Tibial artery (tissue), 4 donors: ENCODE data around the gene PCGF1.

ENCODE experiments used
- DNase-seq, 2 donors: peaks; one replicate each; pipeline ENCODE4 v3.0.0-alpha.2; 2019
- H3K27ac ChIP-seq, 2 donors: fragments of 200-600 bp; sonication (generic) in 1 of 2; 1 replicate in 1 of 2; 2 replicates in 1 of 2; pipeline ENCODE4 v1.5.1; 2018 to 2019; ENCODE audit warnings: mild to moderate bottlenecking in 1 of 2
- H3K27me3 ChIP-seq, 2 donors: fragments of 200-600 bp; sonication (generic) in 1 of 2; one replicate each; pipeline versions ENCODE4 v1.5.1 to v1.6.0; 2016 to 2019
- H3K36me3 ChIP-seq, 3 donors: fragments of 200-600 bp; sonication (generic) in 2 of 3; one replicate each; pipeline ENCODE4 v1.5.1; 2016 to 2019; ENCODE audit warnings: mild to moderate bottlenecking in 2 of 3
- H3K4me1 ChIP-seq, 4 donors: fragments of 200-600 bp; sonication (generic) in 2 of 4; 1 replicate in 3 of 4; 2 replicates in 1 of 4; pipeline ENCODE4 v1.5.1; 2016 to 2019
- H3K4me3 ChIP-seq, 2 donors: fragments of 200-600 bp; sonication (generic) in 1 of 2; 1 replicate in 1 of 2; 2 replicates in 1 of 2; pipeline ENCODE4 v1.5.1; 2018 to 2019; ENCODE audit warnings: mild to moderate bottlenecking in 2 of 2
- H3K9me3 ChIP-seq, 3 donors: fragments of 200-600 bp; sonication (generic) in 1 of 3; one replicate each; pipeline ENCODE4 v1.5.1; 2016 to 2019
- intact Hi-C: fragments of 100-400 bp; cut with DNase I; formaldehyde crosslinking; loops from one replicate; pipeline ENCODE4 v1.15.0; 2023; ENCODE audit warnings: low total_unique reads
- TF ChIP-seq, protein P1 (sequence below), 2 experiments: fragments of 200-600 bp in 1 of 2; fragments of 450-650 bp in 1 of 2; IDR thresholded peaks; one replicate each; pipeline ENCODE4 v1.5.1; 2017 to 2019; ENCODE audit warnings: antibody characterized with exemption in 2 of 2, mild to moderate bottlenecking in 1 of 2, moderate library complexity in 1 of 2

Gene PCGF1

DNA sequence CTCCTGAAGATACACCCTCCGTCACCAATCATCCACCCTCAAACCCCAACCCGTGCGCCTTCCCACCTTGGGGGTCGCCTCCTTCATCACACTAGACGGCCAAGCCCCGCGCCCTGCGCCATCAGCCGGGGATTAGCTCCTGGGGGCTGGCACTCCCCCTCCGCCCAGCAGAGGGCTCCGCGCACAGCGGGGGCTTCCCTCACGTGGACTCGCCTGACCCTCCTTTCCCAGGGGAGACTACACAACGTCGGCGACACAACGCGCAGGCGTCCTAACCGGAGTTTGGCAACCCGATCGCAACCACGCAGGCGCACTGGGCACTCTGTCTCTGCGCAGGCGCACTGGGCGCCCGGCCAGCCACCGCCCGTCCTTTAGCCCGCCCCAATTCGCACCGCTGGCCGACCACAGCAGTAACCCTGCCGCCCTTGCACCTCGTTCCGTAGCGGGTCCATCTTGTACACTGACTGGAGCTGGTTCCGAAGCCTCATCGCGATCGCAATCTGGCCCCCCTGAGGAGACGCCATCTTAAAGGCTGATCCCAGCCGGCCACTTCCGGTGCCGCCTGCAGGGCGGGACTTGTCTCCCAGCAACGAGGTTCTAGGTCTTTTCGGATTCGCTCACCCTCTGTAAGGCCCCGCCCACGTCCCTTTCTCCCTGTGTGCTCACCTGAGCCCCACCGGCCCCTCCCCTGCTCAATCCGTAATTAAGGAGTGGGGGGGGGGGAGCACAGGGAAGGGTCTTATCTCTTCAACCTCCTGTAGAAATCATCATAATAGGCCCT, at the start of gene PCGF1:
Gene PCGF1 (minus strand): TSS at position 551 of the 781 bp plus-strand sequence. CDS start 27 bp downstream, at position 524.
- H3K36me3 ChIP-seq = peaks cover 13 to 24% (median 13%) of the 10 kb centered on the region in 3 donors
- H3K4me3 ChIP-seq = peak within 1 kb of the TSS; percentile 66 to 80
- TF ChIP-seq, protein P1, sequence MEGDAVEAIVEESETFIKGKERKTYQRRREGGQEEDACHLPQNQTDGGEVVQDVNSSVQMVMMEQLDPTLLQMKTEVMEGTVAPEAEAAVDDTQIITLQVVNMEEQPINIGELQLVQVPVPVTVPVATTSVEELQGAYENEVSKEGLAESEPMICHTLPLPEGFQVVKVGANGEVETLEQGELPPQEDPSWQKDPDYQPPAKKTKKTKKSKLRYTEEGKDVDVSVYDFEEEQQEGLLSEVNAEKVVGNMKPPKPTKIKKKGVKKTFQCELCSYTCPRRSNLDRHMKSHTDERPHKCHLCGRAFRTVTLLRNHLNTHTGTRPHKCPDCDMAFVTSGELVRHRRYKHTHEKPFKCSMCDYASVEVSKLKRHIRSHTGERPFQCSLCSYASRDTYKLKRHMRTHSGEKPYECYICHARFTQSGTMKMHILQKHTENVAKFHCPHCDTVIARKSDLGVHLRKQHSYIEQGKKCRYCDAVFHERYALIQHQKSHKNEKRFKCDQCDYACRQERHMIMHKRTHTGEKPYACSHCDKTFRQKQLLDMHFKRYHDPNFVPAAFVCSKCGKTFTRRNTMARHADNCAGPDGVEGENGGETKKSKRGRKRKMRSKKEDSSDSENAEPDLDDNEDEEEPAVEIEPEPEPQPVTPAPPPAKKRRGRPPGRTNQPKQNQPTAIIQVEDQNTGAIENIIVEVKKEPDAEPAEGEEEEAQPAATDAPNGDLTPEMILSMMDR (IDR thresholded peaks at IDR 0.05) = peak in 1 of 2 experiments; percentile 10
- peak within 1 kb of the TSS; percentile 94 to 97 for H3K27ac ChIP-seq
- peaks cover 0 to 44% (median 30%) of the 10 kb centered on the region in 4 donors for H3K4me1 ChIP-seq
- H3K9me3 ChIP-seq = no peaks in the 10 kb centered on the region
- peak; percentile 99 to 100 for DNase-seq
- H3K27me3 ChIP-seq = peaks cover 0 to 43% of the 10 kb centered on the region in 2 donors
- intact Hi-C loops = no loop called here

DNA sequence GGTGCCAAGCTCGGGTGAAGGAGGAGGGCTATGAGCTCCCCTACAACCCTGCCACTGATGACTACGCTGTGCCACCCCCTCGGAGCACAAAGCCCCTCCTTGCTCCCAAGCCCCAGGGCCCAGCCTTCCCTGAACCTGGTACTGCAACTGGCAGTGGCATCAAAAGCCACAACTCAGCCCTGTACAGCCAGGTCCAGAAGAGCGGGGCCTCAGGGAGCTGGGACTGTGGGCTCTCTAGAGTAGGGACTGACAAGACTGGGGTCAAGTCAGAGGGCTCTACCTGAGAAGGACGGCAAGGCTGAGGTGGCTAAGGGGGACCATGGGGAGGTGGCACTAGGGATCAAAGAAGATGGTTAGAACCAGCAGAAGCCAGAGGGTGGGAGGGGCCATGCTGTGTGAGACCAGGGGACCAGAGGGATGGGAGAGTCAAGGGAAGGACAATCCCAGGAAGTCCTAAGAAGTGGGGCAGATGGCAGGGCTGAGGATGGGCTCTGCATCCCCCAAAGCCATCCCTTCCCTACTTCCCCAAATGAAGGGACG, 49.4 kb upstream of the PCGF1 start:
- Histone ChIP-seq H3K36me3 (peaks cover 0 to 10% (median 0%) of the 10 kb centered on the region in 3 donors), H3K27ac (no peak overlapping the region), H3K4me1 (peaks cover 0 to 26% (median 17%) of the 10 kb centered on the region in 4 donors), H3K4me3 (no peak overlapping the region), H3K9me3 (no peaks in the 10 kb centered on the region), H3K27me3 (no peaks in the 10 kb centered on the region)
- no peak for DNase-seq
- TF ChIP-seq, protein P1 (IDR thresholded peaks at IDR 0.05) = no peak
- intact Hi-C loops = no loop called here

DNA sequence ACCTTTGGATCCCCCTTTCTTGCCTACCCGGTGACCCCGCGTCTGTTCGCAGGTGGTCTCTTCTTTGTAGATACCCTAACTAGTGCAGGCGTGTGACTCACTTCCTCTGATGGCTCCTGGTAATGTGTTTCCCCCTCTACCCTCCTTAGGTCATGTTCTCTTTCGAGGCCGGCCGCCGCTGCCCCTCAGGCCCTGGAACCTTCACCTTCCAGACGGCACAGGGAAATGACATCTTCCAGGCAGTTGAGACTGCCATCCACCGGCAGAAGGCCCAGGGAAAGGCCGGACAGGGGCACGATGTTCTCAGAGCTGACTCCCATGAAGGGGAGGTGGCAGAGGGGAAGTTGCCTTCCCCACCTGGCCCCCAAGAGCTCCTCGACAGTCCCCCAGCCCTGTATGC, 48.7 kb upstream of the PCGF1 start:
- DNase-seq = no peak
- Histone ChIP-seq H3K4me3 (peak overlapping the region in 1 of 2 donors; percentile 92), H3K27ac (peak overlapping the region in 1 of 2 donors; percentile 84), H3K4me1 (peaks cover 0 to 26% (median 17%) of the 10 kb centered on the region in 4 donors), H3K36me3 (peaks cover 0 to 10% (median 0%) of the 10 kb centered on the region in 3 donors), H3K27me3 (no peaks in the 10 kb centered on the region), H3K9me3 (no peaks in the 10 kb centered on the region)
- TF ChIP-seq, protein P1 (IDR thresholded peaks at IDR 0.05) = no peak
- intact Hi-C loops = no loop called here

DNA sequence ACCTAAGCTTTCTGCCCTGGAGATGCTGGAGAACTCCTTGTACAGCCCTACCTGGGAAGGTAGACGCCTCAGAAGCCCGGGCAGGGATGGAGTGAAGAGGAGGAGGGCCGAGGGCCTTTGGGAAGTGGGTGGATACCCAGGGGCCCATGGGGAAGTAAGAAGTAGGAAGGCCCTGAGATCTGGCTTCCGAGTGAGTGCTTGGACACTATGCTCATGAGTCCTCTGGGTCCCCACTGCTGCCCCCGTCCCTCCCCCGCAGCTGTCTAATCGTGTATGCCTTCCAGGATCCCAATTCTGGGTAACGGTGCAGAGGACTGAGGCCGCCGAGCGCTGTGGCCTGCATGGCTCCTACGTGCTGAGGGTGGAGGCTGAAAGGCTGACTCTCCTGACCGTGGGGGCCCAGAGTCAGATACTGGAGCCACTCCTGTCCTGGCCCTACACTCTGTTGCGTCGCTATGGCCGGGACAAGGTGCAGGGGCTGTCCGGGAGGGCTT, 48.2 kb upstream of the PCGF1 start:
- Histone ChIP-seq H3K4me1 (peaks cover 0 to 26% (median 17%) of the 10 kb centered on the region in 4 donors), H3K9me3 (no peaks in the 10 kb centered on the region), H3K4me3 (peak overlapping the region; percentile 66 to 92), H3K27me3 (no peaks in the 10 kb centered on the region), H3K36me3 (peaks cover 0 to 10% (median 0%) of the 10 kb centered on the region in 3 donors), H3K27ac (peak overlapping the region; percentile 84 to 91)
- DNase-seq = peak; percentile 43 to 73
- intact Hi-C loops = no loop called here
- TF ChIP-seq, protein P1 (IDR thresholded peaks at IDR 0.05) = no peak

DNA sequence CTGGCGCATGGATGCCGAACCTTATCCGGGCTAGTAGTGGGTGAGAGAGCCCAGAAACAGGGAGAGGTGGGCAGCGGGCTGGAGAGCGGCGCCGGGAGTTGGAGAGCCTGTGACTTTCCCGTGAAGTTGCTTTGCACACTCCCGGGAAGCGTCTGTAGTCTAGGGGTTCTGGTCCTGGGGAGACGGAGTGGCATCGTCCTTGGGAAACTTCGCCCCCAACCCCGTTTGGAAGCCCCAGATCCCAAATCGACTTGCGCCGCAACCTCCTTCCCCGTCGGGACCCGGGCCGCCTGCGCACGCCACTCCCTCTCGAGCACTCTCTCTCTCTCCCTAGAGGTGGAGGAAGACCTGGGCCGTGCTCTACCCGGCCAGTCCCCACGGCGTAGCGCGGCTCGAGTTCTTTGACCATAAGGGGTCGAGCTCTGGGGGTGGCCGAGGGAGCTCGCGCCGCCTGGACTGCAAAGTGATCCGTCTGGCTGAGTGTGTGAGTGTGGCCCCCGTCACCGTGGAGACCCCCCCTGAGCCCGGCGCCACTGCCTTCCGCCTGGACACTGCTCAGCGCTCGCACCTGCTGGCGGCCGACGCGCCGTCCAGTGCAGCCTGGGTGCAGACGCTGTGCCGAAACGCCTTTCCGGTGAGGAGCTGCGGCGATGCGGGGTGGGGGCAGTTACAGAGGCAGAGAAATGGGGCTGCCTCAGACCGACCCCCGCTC, 47.5 kb upstream of the PCGF1 start:
- Histone ChIP-seq H3K27ac (peak overlapping the region; percentile 84 to 91), H3K36me3 (peaks cover 0 to 10% (median 0%) of the 10 kb centered on the region in 3 donors), H3K9me3 (no peaks in the 10 kb centered on the region), H3K4me3 (peak overlapping the region; percentile 66 to 92), H3K4me1 (peaks cover 0 to 21% (median 16%) of the 10 kb centered on the region in 4 donors), H3K27me3 (no peaks in the 10 kb centered on the region)
- DNase-seq = peak; percentile 42 to 78
- intact Hi-C loops = loop anchor here (5.0 kb wide), 1 partner anchor 32 kb away; no protein-coding TSS in a partner anchor
- TF ChIP-seq, protein P1 (IDR thresholded peaks at IDR 0.05) = no peak
